ENCODE data around the gene BTF3L4.
"Not testable (repeated sequence)": the region's sequence is repeated elsewhere in the genome, so short reads cannot be mapped to it uniquely, and the experiment has no call there.

BTF3L4 gene

DNA sequence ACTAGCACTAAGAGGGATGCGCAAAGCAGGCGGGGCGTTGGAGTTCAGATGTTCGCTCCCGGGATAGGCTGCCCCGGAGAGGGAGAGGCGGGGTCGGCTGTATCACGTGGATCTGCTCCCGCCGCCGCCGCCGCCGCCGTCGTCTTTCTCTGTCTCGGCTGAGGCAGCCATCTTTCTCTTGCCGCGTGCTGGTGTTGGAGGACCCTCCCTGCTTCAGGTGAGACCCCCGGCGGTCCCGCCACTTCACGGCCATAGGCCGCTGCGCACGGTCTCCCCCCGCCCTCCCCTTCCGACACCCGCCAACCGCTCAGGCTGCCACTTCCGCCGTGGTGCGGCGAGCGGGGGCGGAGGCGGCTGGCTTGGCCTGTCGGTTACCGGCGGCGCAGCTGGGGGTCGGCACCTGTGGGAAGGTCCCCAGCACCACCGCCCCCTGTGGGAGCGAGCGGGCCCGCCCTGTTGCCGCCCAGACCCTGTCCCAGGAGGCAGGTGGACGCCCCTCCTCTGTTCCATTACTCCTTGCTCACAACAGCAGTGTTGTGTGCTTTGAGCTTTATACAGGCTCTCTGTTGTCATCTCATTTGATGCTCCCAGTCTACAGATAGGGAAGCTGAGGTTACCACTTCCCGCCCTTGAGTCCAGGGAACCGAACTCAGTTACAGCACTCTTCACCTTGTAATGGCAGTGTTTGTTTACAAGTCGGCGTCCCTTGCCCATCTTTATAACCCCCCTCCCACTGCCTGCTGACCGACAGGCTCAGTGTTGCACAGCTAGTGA is at the start of gene BTF3L4:
BTF3L4 (plus strand) TSS at position 133 of the 774 bp plus-strand sequence. CDS start 3,553 bp downstream, outside the sequence.
- in situ Hi-C loops (cut with HindIII; ENCODE audit: low sequenced_read_pairs): no loop called here
- H3K4me3 ChIP-seq (ENCODE audit: low read depth, low read length): peak within 1 kb of the TSS; percentile 93
- TF ChIP-seq, protein P1, sequence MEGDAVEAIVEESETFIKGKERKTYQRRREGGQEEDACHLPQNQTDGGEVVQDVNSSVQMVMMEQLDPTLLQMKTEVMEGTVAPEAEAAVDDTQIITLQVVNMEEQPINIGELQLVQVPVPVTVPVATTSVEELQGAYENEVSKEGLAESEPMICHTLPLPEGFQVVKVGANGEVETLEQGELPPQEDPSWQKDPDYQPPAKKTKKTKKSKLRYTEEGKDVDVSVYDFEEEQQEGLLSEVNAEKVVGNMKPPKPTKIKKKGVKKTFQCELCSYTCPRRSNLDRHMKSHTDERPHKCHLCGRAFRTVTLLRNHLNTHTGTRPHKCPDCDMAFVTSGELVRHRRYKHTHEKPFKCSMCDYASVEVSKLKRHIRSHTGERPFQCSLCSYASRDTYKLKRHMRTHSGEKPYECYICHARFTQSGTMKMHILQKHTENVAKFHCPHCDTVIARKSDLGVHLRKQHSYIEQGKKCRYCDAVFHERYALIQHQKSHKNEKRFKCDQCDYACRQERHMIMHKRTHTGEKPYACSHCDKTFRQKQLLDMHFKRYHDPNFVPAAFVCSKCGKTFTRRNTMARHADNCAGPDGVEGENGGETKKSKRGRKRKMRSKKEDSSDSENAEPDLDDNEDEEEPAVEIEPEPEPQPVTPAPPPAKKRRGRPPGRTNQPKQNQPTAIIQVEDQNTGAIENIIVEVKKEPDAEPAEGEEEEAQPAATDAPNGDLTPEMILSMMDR (IDR thresholded peaks at IDR 0.05; ENCODE audit: low read depth, low read length): no peak
- DNase-seq (ENCODE audit: low read depth, low spot score): peak; percentile 93

DNA sequence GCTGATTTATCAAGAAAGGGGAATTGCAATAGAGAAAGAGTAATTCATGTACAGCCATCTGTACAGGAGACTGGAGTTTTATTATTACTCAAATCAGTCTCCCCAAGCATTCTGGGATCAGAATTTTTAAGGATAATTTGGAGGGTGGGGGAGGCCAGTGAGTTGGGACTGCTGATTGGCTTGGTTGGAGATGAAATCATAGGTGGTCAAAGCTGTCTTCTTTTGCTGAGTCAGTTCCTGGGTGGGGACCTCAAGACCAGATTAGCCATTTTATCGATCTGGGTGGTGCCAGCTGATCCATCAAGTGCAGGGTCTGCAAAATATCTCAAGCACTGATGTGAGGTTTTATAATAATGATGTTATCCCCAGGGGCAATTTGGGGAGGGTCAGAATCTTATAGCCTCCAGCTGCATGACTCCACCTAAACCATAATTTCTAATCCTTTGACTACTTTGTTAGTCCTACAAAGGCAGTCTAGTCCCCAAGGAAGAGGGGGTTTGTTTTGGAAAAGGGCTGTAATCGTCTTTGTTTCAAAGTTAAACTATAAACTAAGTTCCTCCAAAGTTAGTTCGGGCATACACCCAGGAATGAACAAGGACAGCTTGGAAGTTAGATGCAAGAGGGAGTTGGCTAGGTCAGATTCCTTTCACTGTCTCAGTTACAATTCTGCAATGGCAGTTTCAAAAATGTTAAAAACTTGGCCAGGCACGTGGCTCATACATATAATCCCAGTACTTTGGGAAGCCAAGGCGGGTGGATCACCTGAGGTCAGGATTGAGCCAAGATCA is 48.7 kb upstream of the BTF3L4 start:
- in situ Hi-C loops (cut with HindIII; ENCODE audit: low sequenced_read_pairs): no loop called here
- TF ChIP-seq, protein P1 (IDR thresholded peaks at IDR 0.05; ENCODE audit: low read depth, low read length): no peak
- no peak overlapping the region for H3K4me3 ChIP-seq (ENCODE audit: low read depth, low read length)
- no peak for DNase-seq (ENCODE audit: low read depth, low spot score)

DNA sequence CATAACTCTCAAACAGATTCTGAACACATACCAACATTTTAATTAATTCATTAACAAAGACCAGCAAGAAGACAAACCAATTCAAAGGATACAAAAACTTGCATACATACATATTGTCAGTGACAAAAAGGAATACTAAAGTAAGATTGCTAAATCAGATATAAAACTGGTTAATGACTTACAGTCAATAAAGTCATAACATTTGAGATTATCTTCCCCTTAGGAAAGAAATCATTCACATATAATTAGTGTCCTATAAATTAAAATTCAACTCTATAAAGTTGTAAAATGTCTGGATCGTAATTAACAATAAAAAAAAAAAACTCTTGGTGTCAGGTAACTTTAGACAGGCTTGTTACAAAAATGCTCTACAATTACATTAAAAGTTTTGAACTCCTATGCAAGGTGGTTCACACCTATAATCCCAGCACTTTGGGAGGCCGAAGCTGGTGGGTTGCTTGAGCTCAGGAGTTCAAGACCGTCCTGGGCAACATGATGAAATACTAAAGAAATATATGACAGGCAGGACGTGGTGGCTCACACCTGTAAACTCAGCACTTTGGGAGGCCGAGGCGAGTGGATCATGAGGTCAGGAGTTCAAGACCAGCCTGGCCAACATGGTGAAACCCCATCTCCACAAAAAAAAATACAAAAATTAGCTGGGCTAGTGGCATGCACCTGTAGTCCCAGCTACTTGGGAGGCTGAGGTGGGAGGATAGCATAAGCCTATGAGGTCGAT is 47.9 kb upstream of the BTF3L4 start:
- in situ Hi-C loops (cut with HindIII; ENCODE audit: low sequenced_read_pairs): no loop called here
- H3K4me3 ChIP-seq (ENCODE audit: low read depth, low read length): no peak overlapping the region
- DNase-seq (ENCODE audit: low read depth, low spot score): no peak
- TF ChIP-seq, protein P1 (IDR thresholded peaks at IDR 0.05; ENCODE audit: low read depth, low read length): no peak

DNA sequence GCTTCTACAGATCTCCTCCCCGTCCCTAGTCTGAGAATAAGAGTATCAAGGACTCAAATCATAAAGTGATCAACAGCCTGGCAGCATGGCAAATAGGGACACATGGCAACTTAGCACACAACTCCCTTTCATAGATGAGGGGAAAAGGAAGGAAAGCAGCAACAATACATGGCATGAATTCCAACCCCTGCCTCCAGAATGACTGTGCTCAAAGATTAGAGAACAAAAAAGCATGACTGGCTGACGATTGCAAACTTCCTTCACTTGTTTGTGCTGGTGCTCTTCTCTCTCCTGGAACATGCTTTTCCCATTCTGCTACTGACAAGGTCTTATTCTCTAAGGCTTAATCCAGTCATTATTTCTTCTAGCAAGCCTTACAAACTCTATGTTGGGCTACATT is 34.0 kb upstream of the BTF3L4 start:
- in situ Hi-C loops (cut with HindIII; ENCODE audit: low sequenced_read_pairs): no loop called here
- no peak overlapping the region for H3K4me3 ChIP-seq (ENCODE audit: low read depth, low read length)
- DNase-seq (ENCODE audit: low read depth, low spot score): no peak
- TF ChIP-seq, protein P1 (IDR thresholded peaks at IDR 0.05; ENCODE audit: low read depth, low read length): no peak

DNA sequence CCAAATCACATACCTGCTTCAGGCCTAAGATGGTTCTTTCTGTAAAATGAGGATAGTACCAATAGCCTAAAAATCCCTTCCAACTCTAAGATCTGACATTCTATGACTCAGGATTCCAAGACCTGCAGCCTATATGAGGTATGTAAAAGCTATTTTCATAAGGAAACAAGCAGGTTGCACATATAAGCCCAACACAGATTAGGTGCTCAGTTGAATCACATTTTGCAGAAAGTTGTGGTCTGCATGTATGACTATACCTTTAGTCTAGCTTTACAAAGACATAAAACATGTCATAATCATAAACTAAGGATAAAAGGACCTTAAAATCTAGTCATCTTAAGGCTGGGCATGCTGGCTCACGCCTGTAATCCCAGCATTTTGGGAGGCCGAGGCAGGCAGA is 29.8 kb upstream of the BTF3L4 start:
- in situ Hi-C loops (cut with HindIII; ENCODE audit: low sequenced_read_pairs): no loop called here
- no peak for DNase-seq (ENCODE audit: low read depth, low spot score)
- H3K4me3 ChIP-seq (ENCODE audit: low read depth, low read length): no peak overlapping the region
- TF ChIP-seq, protein P1 (IDR thresholded peaks at IDR 0.05; ENCODE audit: low read depth, low read length): no peak

DNA sequence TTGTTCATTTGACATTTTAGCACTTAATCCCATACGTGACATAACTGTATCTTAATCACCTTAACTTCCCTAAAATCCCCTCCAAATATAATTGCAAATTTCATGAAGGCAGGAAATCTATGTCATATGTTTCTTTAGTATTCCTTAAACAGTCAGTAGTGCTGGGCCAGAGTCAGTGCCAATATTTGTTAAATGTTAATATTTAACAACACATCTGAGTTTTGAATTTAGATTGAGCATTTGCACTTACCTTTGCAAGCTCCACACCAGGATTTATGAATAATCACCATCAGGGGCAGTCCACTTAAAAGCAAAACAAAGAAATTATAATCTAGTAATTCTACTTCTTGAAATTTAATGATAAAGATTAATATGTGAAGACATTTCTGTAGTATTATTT is 27.8 kb upstream of the BTF3L4 start:
- H3K4me3 ChIP-seq (ENCODE audit: low read depth, low read length): no peak overlapping the region
- in situ Hi-C loops (cut with HindIII; ENCODE audit: low sequenced_read_pairs): no loop called here
- DNase-seq (ENCODE audit: low read depth, low spot score): no peak
- TF ChIP-seq, protein P1 (IDR thresholded peaks at IDR 0.05; ENCODE audit: low read depth, low read length): no peak

DNA sequence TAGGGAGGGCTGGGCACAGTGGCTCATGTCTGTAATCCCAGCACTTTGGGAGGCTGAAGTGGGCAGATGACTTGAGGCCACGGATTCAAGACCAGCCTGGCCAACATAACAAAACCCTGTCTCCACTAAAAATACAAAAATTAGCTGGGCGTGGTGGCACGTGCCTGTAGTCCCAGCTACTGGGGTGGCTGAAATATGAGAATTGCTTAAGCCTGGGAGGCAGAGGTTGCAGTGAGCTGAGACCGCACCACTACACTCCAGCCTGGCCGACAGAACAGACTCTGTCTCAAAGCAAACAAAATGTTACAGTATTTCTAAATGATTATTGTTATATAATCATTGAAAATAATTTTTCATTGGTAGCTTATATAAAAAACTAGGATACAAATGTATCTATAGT is 27.3 kb upstream of the BTF3L4 start:
- H3K4me3 ChIP-seq (ENCODE audit: low read depth, low read length); DNase-seq (ENCODE audit: low read depth, low spot score); in situ Hi-C loops (cut with HindIII; ENCODE audit: low sequenced_read_pairs): not testable (repeated sequence)
